Activated CD8-positive, alpha-beta memory T cell treated with anti-CD3 and anti-CD28 coated beads, Interleukin-2, amount 50 U/mL, for 48 hours (primary cell): Measurements from ENCODE around the gene SPX.

ENCODE experiments used
- DNase-seq: peaks from one replicate; pipeline ENCODE4 v3.0.0-alpha.2; 2020

The SPX gene

DNA sequence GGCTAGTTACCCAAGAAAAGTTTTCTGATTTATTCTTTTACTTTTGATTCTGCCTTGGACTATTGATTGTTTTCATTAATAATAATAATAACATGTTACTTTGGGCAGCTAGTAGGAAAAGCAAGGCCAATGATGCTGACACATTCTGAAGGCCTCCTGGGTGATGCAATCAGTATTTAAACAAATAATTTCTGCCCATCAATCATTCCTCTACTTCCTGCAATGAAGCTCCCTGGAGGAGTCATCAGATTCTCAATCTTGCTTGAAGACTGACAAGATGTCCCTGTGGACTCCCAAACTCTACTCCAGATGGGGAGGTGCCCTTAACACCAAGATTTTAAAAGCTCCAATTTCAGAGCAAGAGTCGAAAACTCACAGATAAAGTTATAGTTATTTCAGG, at the start of gene SPX:
TSS of gene SPX (plus strand) at position 244 of the 400 bp plus-strand sequence. CDS start 177 bp downstream, outside the sequence.
- no peak for DNase-seq

DNA sequence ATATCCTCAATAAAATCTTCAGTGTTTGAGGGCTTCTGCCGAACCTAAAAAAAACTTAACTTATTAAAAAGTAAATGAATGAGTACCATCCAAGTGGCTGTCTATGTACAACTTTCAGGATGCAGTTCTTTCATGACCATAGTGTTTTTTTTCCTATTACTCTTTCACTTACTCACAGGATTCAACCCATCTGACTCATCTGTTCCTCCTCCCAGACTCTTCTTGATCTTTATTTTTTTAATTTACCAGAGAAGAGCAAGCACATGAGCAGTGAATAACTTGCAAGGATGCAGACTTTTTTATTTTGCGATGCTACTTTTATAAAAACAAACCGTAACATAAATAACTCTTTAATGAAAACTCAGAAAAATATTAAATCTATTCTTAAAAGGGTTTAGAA, 49.1 kb upstream of the SPX start:
- no peak for DNase-seq

DNA sequence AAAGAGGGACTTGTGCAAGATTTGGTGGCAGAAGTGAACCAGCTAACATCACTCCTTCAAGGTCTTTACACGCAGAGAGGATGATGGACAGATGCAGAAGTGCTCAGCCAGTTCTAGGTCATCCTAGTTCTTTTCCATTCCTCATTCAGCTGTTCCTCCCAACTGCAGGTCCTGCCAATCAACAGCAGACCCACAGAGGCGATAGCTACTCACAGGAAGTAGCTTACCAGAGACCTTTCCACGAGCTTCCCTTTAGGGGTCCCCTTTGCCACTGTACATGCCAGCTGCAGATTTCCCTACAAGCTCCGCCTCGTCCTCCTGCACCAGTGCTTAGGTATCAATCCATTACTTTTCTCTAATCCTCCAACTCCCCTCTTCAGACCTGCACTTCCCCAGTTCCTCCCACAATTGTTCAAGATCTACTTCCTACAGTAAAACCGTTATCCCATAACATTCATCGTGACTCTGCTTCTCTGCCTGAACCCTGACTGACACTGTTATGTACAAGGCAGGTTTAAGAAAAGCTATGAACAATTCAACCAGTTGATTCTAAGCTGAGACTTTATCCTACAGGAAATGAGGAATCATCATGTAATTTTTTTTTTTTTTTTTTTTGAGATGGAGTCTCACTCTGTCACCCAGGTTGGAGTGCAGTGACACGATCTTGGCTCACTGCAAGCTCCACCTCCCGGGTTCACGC, 47.2 kb upstream of the SPX start:
- no peak for DNase-seq

DNA sequence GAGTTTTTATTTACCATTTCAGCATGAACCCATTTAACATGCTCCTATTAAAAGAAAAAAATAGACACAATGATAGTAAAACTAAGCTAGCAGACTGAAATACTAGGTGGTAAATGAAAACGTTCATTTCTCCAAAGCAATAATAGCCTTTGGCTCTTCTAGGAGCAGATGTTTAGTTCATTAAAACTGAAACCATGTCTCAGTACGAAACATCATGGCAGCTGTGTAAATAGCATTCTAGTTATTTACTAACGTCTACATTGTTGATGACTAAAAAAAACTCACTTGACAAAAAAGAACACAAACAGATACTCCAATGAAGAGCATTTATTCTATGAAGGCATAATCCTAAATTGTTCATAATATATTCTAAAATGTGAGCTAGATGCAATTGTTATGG, 42.6 kb upstream of the SPX start:
- no peak for DNase-seq

DNA sequence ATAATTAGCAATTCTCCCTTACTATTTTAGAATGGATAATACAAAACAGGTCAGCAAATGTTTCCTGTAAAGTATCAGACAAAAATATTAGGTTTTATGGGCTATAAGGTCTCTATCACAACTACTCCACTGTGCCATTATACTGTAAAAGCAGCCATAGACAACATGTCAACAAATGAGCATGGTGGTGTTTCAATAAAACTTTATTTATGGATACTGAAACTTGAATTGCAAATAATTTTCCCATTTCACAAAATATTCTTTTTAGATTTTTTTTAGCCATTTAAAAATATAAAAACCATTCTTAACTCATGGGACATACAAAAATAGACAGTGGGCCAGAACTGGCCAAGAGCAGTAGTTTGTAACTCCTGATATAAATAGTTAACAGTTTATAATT, 40.1 kb upstream of the SPX start:
- no peak for DNase-seq

DNA sequence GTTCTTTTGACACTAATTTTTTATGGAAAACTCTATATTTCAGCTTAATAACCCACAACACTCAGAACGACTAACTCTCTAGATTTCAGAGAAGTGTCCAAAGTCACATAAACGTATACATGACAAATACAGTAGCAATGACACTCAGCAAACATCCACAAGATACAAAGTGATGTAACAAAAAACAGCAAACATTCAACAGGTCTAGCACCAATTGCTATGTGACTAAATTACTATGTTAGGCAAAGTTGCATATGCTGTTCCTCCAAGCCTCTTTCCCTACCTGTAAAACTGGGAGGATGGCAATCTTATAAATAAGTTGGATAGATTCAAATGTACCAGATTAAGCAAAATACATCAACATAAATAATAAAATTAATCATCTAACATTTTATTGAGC, 26.3 kb upstream of the SPX start:
- no peak for DNase-seq

GRCh38 chr12:21500786-21501257, 25.3 kb upstream of the SPX start:
- no peak for DNase-seq

DNA sequence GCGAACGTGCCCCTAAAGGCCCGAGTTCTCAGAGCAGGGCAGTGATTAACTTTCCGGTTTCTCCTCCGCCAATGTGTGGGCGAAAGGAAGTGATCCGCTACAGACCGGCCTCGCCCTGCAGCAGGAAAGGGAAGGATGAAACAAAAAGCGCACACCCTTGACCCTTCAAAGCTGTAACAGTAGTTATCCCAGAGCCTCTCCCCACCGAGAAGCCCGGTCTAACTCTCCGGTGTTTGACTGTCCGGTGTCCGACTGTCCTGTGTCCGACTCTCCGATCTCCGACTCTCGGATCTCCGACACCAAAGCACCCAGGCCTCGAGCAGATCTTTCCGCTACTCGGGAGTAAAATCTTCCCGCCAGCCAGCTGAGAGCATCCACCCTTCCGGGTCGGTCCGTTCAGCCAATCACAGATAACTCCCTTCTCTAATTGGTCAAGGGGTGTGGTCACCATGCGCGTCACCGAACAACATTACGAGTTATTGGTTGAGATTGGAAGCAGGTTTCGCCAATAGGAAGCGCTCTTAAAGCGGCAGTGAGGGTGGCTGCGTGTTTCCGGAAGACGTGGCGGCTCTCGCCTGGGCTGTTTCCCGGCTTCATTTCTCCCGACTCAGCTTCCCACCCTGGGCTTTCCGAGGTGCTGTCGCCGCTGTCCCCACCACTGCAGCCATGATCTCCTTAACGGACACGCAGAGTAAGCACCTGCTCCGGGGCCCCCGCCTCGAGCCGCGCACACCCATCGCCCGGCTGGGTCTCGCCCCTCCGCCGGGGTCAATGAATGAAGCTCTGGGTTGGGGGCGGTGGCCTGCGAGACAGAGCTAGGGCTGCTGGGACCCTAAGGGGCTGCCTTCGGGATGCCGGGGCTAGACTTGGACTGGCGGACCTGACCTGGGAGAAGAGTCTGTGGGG, 24.6 kb upstream of the SPX start, which contains the start of the genes GOLT1B and RECQL:
TSS of gene GOLT1B (plus strand) at position 532 of the 906 bp plus-strand sequence. CDS start at position 667, 135 bp downstream.
TSS of gene RECQL (minus strand) at position 378 of the 906 bp plus-strand sequence. CDS start 2,065 bp downstream, outside the sequence.
- peak; percentile 88 for DNase-seq

GRCh38 chr12:21502164-21502496, 24.0 kb upstream of the SPX start:
- DNase-seq: no peak

DNA sequence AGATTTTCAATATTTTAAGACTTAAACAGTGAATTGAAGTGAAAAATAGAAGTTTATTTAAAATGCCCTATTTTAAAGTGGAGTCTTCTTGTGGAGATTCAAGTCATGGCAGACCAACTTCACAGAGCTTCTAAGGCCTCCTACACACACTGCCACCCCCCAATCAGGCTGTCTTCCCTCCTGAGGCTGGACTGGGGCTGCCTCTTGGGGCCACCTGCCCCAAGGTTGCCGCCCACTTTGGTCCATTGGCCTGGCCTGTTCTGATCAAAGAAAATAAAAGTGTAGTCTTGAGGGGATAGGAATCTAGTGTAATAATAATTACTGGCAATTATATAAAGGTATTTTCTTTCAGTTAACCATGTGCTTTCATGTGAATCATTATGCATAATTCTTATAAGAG, 23.2 kb upstream of the SPX start:
- DNase-seq: no peak

- DNase-seq: no peak
Measured at GRCh38 chr12:21505888-21506287, 20.2 kb upstream of the SPX start.

GRCh38 chr12:21507849-21508248, 18.2 kb upstream of the SPX start:
- DNase-seq: no peak

- DNase-seq: no peak
Measured at GRCh38 chr12:21509768-21510167, 16.3 kb upstream of the SPX start.

DNA sequence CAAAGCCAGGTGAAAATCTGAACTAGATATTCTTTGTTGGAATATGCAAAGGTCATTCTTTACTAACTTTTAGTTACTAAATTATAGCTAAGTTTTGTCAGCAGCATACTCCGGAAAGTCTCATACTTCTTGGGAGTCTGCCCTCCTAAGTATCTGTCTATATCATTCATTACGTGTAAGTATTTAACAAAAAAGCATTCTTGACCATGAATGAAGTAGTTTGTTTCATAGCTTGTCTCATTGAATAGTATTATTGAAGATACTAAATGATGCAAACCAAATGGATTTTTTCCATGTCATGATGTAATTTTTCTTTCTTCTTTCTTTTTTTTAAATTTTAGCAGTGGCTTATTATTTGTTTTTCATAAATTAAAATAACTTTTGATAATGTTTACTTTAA, 9.8 kb upstream of the SPX start:
- DNase-seq: no peak

DNA sequence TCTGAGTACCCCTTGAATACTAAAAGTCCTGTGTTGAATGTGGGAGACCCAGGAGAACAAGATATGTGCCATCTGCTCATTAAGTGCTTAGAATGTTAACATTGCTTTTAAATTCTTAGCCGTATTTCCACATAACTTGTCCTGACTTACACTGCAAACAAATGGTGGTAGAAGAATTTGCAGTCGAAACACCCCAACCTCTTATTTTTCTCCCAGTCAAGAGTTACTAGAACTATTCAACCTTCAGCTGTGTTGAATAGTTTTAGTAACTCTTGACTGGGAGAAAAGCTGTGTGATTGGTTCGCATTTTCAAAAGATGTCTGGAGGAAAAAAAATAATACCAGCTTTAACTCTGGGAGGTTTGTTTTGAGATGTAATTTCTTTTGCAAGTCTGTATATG, 7.6 kb upstream of the SPX start:
- no peak for DNase-seq

DNA sequence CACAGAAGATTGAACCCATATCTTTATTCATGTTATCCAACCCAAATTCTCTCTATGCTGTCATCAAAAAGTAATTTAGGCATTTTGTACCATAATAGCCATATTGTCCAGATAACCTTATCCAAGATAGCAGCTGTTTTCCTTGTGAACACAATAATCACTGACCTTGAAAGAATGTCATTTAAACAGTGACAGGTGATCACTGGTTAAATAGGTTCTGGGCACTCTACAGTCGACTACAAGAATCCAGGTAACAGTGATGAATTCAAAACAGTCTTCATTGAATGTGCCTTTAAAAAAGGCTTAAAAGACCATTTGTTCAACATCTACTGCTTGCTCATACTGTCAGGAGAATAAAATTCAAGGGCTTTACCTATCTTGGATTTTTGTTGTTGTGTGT, 4.6 kb upstream of the SPX start:
- no peak for DNase-seq

DNA sequence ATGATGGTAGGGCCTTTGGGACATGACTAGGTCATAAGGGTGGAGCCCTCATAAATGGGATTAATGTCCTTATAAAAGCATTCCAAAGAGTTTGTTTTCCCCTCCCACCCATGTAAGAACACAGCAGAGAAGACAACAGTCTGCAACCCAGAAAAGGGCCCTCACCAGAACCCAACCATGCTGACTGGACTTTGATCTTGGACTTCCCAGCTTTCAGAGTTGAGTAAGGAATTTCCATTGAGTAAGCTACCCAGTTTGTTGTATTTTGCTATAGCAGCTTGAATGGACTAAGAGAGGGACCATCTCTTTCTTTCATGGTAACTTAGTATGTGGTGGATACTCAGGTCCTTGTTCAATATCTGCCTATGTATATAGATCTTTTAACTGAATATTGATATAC, 2.9 kb upstream of the SPX start:
- no peak for DNase-seq

DNA sequence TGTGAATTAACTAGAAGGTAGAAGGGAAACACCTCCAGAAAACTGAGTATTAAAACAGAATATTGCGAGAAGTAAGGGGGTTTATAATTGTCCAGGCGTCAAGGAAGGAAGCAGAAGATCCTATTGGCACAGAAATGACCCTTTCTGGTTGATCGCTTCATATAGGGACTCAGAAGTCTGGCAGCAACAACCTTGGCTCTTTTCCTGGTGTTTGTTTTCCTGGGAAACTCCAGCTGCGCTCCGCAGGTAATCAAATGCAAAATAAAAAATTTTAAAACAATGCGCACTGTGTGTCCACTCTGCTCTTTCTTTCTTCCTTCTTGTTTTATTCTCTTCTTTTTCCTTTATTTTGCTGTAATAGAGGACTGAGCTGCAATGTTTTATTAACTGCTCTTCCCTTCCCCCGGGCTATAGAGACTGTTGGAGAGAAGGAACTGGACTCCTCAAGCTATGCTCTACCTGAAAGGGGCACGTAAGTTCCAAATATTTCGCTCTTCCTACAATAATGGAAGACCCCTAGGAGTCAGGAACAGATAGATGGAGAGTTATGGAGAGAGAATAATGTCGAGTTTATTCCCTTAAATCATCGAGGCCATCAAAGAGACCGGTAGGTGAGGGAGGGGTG, 737 bp downstream of the SPX start:
- DNase-seq: no peak

DNA sequence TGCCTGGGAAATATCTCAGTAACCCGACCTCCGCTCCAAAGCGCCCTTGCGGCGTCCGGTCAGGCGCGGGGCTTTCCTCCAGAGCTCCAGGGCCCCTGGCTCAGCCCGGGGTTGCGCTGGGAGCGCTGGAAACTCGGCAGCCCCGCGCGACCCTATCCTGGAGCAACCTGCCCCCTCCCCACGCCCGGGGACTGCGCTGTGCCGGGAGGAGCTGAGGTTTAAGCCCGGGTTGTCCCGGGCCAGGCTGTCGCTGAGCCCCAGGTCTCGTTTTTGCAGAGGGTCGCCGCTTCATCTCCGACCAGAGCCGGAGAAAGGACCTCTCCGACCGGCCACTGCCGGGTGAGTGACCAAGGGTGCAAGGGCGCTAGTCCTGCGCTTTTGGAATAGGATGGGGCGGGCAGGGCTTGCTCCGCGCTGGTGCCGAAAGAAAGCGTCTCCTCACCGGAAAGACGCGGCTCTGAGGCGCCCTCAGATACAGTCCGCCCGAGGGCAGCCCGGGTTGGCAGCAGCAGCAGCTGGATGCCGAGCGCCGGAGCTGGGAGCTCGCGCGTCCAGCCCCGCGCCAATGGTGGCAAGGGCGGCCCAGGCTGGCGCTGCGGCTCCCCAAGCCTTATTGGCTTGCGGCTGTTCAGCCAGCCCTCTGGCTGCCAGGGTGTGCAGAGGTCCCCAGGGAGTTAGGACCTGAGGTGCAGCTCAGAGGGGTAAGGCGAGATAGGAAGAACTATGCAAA, 1.5 kb downstream of the SPX start:
- peak; percentile 83 for DNase-seq

DNA sequence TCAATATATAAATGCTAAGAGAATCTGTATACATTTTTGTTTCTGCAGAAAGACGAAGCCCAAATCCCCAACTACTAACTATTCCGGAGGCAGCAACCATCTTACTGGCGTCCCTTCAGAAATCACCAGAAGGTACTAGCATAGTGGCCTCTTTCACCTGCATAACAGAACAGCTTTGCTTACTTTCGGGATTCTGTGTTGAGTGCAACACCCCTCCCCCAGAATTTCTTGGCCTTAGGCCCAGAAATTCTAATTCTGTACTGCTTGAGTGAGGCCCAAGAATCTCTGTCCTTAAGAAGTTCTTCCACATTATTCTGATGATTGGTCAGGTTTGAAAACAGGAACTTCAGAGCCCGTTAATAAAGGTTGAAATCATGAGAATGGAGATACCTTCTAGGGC, 2.9 kb downstream of the SPX start:
- DNase-seq: no peak

- DNase-seq: no peak
Measured at GRCh38 chr12:21529456-21529855, 3.4 kb downstream of the SPX start.

DNA sequence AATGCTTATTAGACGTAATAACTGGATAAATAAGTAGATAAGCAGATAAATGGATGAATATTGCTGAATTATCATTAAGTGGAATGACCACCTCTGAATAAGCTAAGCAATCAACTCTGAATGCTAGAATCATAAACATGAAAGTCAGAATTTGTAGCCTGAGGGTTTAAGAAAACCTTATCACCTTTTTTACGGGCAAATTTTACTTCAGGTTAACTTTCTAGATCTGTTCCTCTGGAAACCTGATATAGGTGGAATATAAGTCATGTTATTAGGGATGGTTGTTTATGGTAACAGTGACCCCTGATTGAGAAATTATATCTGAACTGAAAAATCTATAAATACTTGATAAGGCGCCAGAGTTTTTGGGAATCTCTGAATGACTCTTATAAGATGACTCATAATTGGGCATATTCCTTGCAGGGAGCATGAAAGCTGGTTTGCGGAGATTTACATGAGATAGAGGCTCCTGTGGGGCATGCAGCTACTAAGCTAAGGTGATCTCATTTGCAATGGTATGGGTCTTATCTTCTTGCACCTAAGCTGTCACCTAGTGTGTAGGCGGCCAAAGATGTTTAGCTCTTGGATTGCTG, 12.1 kb downstream of the SPX start:
- no peak for DNase-seq

GRCh38 chr12:21539797-21540196, 13.7 kb downstream of the SPX start:
- DNase-seq: no peak
